ENCODE data around the gene ATG2B.

DNA sequence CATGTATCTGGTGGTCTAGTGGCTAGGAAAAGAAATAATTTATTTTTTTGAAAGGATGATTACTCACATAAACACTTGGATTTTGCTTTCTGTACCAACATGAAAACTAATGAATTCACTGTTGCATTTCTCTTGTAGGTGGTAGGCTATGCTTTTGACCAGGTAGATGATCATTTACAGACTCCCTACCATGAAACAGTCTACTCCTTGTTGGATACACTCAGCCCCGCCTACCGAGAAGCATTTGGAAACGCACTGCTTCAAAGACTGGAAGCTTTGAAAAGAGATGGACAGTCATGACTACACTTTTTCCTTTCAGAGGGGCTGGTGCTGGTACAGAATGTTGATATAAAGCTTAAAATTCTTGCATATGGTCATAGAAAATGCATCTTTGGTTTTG lies 22.2 kb upstream of the ATG2B start:
- TF ChIP-seq SPI1 (IDR thresholded peaks at IDR 0.05; ENCODE audit: low read depth, low read length) (no peak), POLR2AphosphoS5 (IDR thresholded peaks at IDR 0.05; ENCODE audit: low read depth, low read length) (no peak), POLR2A (IDR thresholded peaks at IDR 0.05; ENCODE audit: low read depth, low read length) (no peak), PAX5 (IDR thresholded peaks at IDR 0.05; ENCODE audit: insufficient read depth, low read length, severe bottlenecking) (no peak), POU2F2 (IDR thresholded peaks at IDR 0.05; ENCODE audit: low read depth, low read length) (no peak), TAF1 (IDR thresholded peaks at IDR 0.05; ENCODE audit: low read depth, low read length) (no peak)

Data from GM12891 (cell line).